K562 (cell line): Measurements from ENCODE around the gene PPP1CC. TPM values are rescaled to one million over a fixed set of nuclear protein-coding genes. Genes with fewer than 3 reads are reported as not detected.

Experiments
- ATAC-seq: fragments of 200-7000 bp; cut with Tn5 transposase; 3 replicates; pipeline ENCODE4 v1.9.1; 2020; ENCODE audit warnings: moderate library complexity
- BruUV-seq: library from RNA; stranded (reverse); fragments of 400-500 nt; replicated peaks from 2 replicates; lab custom pipeline; 2021; lab: Mats Ljungman, UMichigan
- CTCF ChIA-PET: fragments of 300-600 bp; formaldehyde crosslinking; extraction: SDS; loops from one replicate; lab custom pipeline; 2021; ENCODE audit warnings: low intra/inter-chr PET ratio; lab: Yijun Ruan, JAX
- POLR2A ChIA-PET: fragments of 300-600, 350-650 bp; sonication (Branson Sonifier 250); formaldehyde crosslinking; extraction: SDS; loops from one replicate; lab custom pipeline; 2021; ENCODE audit warnings: antibody characterized with exemption, inconsistent platforms; lab: Yijun Ruan, JAX
- DNase-seq, 4 experiments: peaks; one replicate each; pipeline versions ENCODE4 v3.0.0 to v3.0.0-alpha.2; 2011 to 2018; ENCODE audit warnings: low spot score in 3 of 4, mixed read lengths in 3 of 4; ENCODE audit errors: extremely low read depth in 1 of 4
- FAIRE-seq: peaks from 2 replicates; lab custom pipeline; 2011; peaks lifted over from hg19 to GRCh38; lab: Jason Lieb, UNC
- H2AFZ ChIP-seq: 2 replicates; pipeline ENCODE4 v1.6.0; 2011; ENCODE audit warnings: low read depth, low read length, control low read depth, inconsistent platforms
- H3K27ac ChIP-seq: fragments of 200-600 bp; 3 replicates; pipeline ENCODE4 v1.8.0; 2011; ENCODE audit warnings: low read depth, mild to moderate bottlenecking, control low read depth, inconsistent platforms, low read length, moderate library complexity, mixed read lengths; ENCODE audit errors: extremely low read depth
- H3K27me3 ChIP-seq, 2 experiments: fragments of 300-600 bp in 1 of 2; 2 replicates in 1 of 2; 3 replicates in 1 of 2; pipeline versions ENCODE4 v1.6.0 to v1.8.0; 2011; ENCODE audit warnings: inconsistent platforms in 2 of 2, low read length in 2 of 2, mild to moderate bottlenecking in 1 of 2, mixed read lengths in 1 of 2, moderate library complexity in 1 of 2; ENCODE audit not compliant: control insufficient read depth in 2 of 2, insufficient read depth in 2 of 2
- H3K36me3 ChIP-seq: fragments of 300-600 bp; 3 replicates; pipeline ENCODE4 v1.8.0; 2011; ENCODE audit warnings: mild to moderate bottlenecking, low read length, inconsistent platforms; ENCODE audit not compliant: control insufficient read depth, insufficient read depth
- H3K4me1 ChIP-seq, 2 experiments: fragments of 200-600 bp in 1 of 2; replicated peaks in 1 of 2; 2 replicates in 1 of 2; 3 replicates in 1 of 2; pipeline versions ENCODE4 v1.5.1 to v1.8.0; 2011; ENCODE audit warnings: inconsistent platforms in 2 of 2, low read length in 2 of 2, mild to moderate bottlenecking in 1 of 2, mixed read lengths in 1 of 2, moderate library complexity in 1 of 2; ENCODE audit not compliant: control insufficient read depth in 2 of 2, insufficient read depth in 2 of 2
- H3K4me2 ChIP-seq: 2 replicates; pipeline ENCODE4 v1.6.1; 2011; ENCODE audit warnings: low read length, control low read depth, inconsistent platforms, mixed read lengths; ENCODE audit not compliant: insufficient read depth
- H3K4me3 ChIP-seq: fragments of 200-600 bp; sonication (generic), shearing (Covaris generic); 2 replicates; pipeline ENCODE4 v1.5.1; 2016; ENCODE audit warnings: control low read depth, inconsistent platforms
- H3K79me2 ChIP-seq: fragments of 200-600 bp; 3 replicates; pipeline ENCODE4 v1.8.0; 2011; ENCODE audit warnings: low read length, inconsistent platforms; ENCODE audit not compliant: control insufficient read depth, insufficient read depth
- H3K9ac ChIP-seq, 2 experiments: 2 replicates each; pipeline versions ENCODE4 v1.6.0 to v1.6.1; 2011; ENCODE audit warnings: low read depth in 2 of 2, low read length in 2 of 2, control low read depth in 1 of 2, inconsistent platforms in 1 of 2, mild to moderate bottlenecking in 1 of 2, mixed read lengths in 1 of 2; ENCODE audit not compliant: insufficient read depth in 1 of 2
- H3K9me1 ChIP-seq: one replicate; pipeline ENCODE4 v1.6.0; 2011; ENCODE audit warnings: inconsistent platforms, mild to moderate bottlenecking, low read length, moderate library complexity; ENCODE audit not compliant: control insufficient read depth, insufficient read depth
- H3K9me3 ChIP-seq: replicated peaks from 2 replicates; pipeline ENCODE4 v1.5.1; 2011; ENCODE audit warnings: low read depth, low read length, inconsistent platforms; ENCODE audit not compliant: control insufficient read depth, insufficient read depth
- H4K20me1 ChIP-seq: replicated peaks from 2 replicates; pipeline ENCODE4 v1.6.1; 2011; ENCODE audit warnings: low read length, inconsistent platforms, mixed read lengths; ENCODE audit not compliant: control insufficient read depth, insufficient read depth
- CBX1 ChIP-seq: sonication (generic); IDR thresholded peaks from 2 replicates; pipeline ENCODE4 v1.6.1; 2016; ENCODE audit warnings: antibody characterized with exemption, low read depth, mild to moderate bottlenecking
- MECOM ChIP-seq: fragments of 250-450 bp; sonication (Bioruptor Pico); IDR thresholded peaks from 2 replicates; pipeline ENCODE4 v1.8.0; 2022; ENCODE audit warnings: inconsistent platforms
- MEF2A ChIP-seq: IDR thresholded peaks from 2 replicates; pipeline ENCODE4 v1.6.1; 2011; ENCODE audit warnings: low read depth, mild to moderate bottlenecking, low read length, moderate library complexity; ENCODE audit not compliant: control insufficient read depth
- POLR2B ChIP-seq: fragments of 450-650 bp; IDR thresholded peaks from 2 replicates; pipeline ENCODE4 v1.6.1; 2018; ENCODE audit warnings: low read depth; ENCODE audit not compliant: partially characterized antibody
- RCOR1 ChIP-seq, 2 experiments: IDR thresholded peaks; 2 replicates each; pipeline ENCODE4 v1.6.1; 2012; ENCODE audit warnings: low read depth in 2 of 2, low read length in 2 of 2, borderline replicate concordance in 1 of 2, improper control_type of control experiment in 1 of 2
- RNF219 ChIP-seq: fragments of 250-450 bp; sonication (Bioruptor Pico); IDR thresholded peaks from 2 replicates; pipeline ENCODE4 v1.5.0; 2022; ENCODE audit warnings: mild to moderate bottlenecking
- TRIM28 ChIP-seq: fragments of 450-650 bp; IDR thresholded peaks from 2 replicates; pipeline ENCODE4 v1.6.1; 2017
- ZC3H8 ChIP-seq: fragments of 450-650 bp; IDR thresholded peaks from 2 replicates; pipeline ENCODE4 v1.6.1; 2017
- ZNF507 ChIP-seq: conservative IDR thresholded peaks from 2 replicates; pipeline ENCODE4 v1.6.1; 2017; ENCODE audit warnings: missing genetic modification characterization, missing compliant biosample characterization
- ZNF707 ChIP-seq: fragments of 250-450 bp; sonication (Bioruptor Pico); conservative IDR thresholded peaks from 2 replicates; pipeline ENCODE4 v1.8.0; 2022; ENCODE audit warnings: inconsistent platforms, mild to moderate bottlenecking, moderate library complexity
- WGBS: fragments of 100-300 bp; shearing (Covaris generic); methylation state at CpG from one replicate; pipeline ENCODE4 v1.1.6; 2016; ENCODE audit warnings: low coverage, mixed read lengths; ENCODE audit not compliant: insufficient coverage; ENCODE audit errors: missing lambda C conversion rate; 5-methylcytosine and 5-hydroxymethylcytosine counted together
- in situ Hi-C: fragments of 300-500 bp; cut with MboI; formaldehyde crosslinking; loops from 4 replicates; pipeline ENCODE4 v1.15.0; 2018; ENCODE audit warnings: inconsistent platforms, mixed read lengths
- intact Hi-C: fragments of 100-400 bp; cut with micrococcal nuclease; formaldehyde crosslinking; loops from 2 replicates; pipeline ENCODE4 v1.14.2; 2022
- polyA plus RNA-seq, 8 experiments: library from polyadenylated mRNA; depleted of rRNA in 4 of 8; stranded (reverse) in 5 of 8; unstranded in 3 of 8; fragments of >200 nt; fragmentation: Nextera tagmentation in 2 of 8; fragmentation: Illumina TruSeq in 1 of 8; extraction: Ambion mirVana in 2 of 8; extraction: Trizol in 1 of 8; gene quantifications; 2 replicates each; pipeline versions ENCODE4 v1.2.1 to v1.2.3, GENCODE V29; 2011 to 2014; ENCODE audit warnings: inconsistent platforms in 1 of 8, missing spikeins in 1 of 8
- total RNA-seq, 7 experiments: library from RNA; depleted of rRNA in 6 of 7; stranded (reverse); fragments of >200 nt in 6 of 7; fragmentation: Illumina TruSeq in 2 of 7; extraction: Trizol in 2 of 7; gene quantifications; 2 replicates each; pipeline versions ENCODE4 v1.2.1 to v1.2.3, GENCODE V29; 2011 to 2021; ENCODE audit warnings: low replicate concordance in 1 of 7
- TF ChIP-seq, protein P1 (sequence below): fragments of 250-450 bp; sonication (Bioruptor Pico); IDR thresholded peaks from 2 replicates; pipeline ENCODE4 v1.4.0; 2020; ENCODE audit warnings: mild to moderate bottlenecking, moderate library complexity
- TF ChIP-seq, protein P2 (sequence below): sonication (generic); formaldehyde crosslinking; IDR thresholded peaks from 2 replicates; pipeline ENCODE4 v1.8.0; 2023; ENCODE audit warnings: missing genetic modification reagents, mild to moderate bottlenecking, borderline replicate concordance

The PPP1CC gene
- total and polyA plus RNA-seq, 9 of the 15 experiments (the other 6 are each of a cell fraction or from before 2014, with no cell fraction given), result 67.4 to 286 (median 195) TPM

DNA sequence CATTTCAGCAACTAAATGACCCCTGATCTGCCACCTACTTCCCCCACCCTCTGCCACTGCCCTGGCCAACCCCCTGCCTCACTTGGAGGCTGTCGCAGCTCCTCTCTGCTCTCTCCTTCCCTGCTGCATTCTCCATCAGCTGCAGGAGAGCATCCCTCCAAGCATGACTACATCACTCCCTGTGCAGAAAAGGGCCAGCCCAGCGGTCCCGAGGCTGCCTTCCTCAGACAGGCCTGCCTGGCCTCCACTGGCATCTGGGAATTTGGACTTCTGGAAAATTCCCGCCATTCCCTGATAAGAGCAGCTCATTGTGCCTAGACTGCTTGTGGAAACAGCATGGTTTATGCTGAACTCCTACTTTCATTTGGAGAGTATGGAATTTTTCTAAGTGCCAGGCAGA lies 66.5 kb downstream of the PPP1CC start:
- FAIRE-seq (no peak), DNase-seq (no peak), ATAC-seq (no peak)
- Histone ChIP-seq H3K27me3 (peaks cover 0 to 14% of the 10 kb centered on the region in 2 experiments; a peak in 3 of 5 replicates), H3K4me1 (no peaks in the 10 kb centered on the region), H4K20me1 (no peaks in the 10 kb centered on the region; the same call in 1 of the 2 replicates), H3K4me3 (no peak overlapping the region), H3K27ac (no peak overlapping the region), H3K9ac (no peak overlapping the region), H3K4me2 (no peak overlapping the region), H3K36me3 (no peaks in the 10 kb centered on the region), H2AFZ (no peak overlapping the region), H3K9me1 (no peaks in the 10 kb centered on the region), H3K79me2 (no peaks in the 10 kb centered on the region), H3K9me3 (no peaks in the 10 kb centered on the region)
- intact Hi-C loops (no loop called here), in situ Hi-C loops (no loop called here)
- POLR2A ChIA-PET, result interaction anchor here (0.6 kb wide), 1 partner anchor 51 kb away, joined by 3 read pairs; no protein-coding TSS in a partner anchor
- CTCF ChIA-PET, result no interaction called here
- 11% methylated on average over 3 of the region's 4 CpGs for WGBS
- BruUV-seq, result no TSS peak
- TF ChIP-seq TRIM28 (no peak), RNF219 (CRISPR knock-in tag) (no peak), ZNF707 (no peak), MECOM (CRISPR knock-in tag) (no peak), CBX1 (no peak), MEF2A (no peak), ZC3H8 (no peak), POLR2B (no peak), ZNF507 (no peak), RCOR1 (IDR thresholded peaks at IDR 0.05; ENCODE audit: borderline replicate concordance in 1 of 2, low read depth in 2 of 2, low read length in 2 of 2) (no peak)
- TF ChIP-seq, protein P1, sequence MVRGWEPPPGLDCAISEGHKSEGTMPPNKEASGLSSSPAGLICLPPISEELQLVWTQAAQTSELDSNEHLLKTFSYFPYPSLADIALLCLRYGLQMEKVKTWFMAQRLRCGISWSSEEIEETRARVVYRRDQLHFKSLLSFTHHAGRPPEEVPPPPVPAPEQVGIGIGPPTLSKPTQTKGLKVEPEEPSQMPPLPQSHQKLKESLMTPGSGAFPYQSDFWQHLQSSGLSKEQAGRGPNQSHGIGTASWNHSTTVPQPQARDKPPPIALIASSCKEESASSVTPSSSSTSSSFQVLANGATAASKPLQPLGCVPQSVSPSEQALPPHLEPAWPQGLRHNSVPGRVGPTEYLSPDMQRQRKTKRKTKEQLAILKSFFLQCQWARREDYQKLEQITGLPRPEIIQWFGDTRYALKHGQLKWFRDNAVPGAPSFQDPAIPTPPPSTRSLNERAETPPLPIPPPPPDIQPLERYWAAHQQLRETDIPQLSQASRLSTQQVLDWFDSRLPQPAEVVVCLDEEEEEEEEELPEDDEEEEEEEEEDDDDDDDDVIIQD (CRISPR knock-in tag), result no peak
- TF ChIP-seq, protein P2, sequence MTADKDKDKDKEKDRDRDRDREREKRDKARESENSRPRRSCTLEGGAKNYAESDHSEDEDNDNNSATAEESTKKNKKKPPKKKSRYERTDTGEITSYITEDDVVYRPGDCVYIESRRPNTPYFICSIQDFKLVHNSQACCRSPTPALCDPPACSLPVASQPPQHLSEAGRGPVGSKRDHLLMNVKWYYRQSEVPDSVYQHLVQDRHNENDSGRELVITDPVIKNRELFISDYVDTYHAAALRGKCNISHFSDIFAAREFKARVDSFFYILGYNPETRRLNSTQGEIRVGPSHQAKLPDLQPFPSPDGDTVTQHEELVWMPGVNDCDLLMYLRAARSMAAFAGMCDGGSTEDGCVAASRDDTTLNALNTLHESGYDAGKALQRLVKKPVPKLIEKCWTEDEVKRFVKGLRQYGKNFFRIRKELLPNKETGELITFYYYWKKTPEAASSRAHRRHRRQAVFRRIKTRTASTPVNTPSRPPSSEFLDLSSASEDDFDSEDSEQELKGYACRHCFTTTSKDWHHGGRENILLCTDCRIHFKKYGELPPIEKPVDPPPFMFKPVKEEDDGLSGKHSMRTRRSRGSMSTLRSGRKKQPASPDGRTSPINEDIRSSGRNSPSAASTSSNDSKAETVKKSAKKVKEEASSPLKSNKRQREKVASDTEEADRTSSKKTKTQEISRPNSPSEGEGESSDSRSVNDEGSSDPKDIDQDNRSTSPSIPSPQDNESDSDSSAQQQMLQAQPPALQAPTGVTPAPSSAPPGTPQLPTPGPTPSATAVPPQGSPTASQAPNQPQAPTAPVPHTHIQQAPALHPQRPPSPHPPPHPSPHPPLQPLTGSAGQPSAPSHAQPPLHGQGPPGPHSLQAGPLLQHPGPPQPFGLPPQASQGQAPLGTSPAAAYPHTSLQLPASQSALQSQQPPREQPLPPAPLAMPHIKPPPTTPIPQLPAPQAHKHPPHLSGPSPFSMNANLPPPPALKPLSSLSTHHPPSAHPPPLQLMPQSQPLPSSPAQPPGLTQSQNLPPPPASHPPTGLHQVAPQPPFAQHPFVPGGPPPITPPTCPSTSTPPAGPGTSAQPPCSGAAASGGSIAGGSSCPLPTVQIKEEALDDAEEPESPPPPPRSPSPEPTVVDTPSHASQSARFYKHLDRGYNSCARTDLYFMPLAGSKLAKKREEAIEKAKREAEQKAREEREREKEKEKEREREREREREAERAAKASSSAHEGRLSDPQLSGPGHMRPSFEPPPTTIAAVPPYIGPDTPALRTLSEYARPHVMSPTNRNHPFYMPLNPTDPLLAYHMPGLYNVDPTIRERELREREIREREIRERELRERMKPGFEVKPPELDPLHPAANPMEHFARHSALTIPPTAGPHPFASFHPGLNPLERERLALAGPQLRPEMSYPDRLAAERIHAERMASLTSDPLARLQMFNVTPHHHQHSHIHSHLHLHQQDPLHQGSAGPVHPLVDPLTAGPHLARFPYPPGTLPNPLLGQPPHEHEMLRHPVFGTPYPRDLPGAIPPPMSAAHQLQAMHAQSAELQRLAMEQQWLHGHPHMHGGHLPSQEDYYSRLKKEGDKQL (CRISPR knock-in tag), result no peak
